K562 (cell line): ENCODE data around the gene COL9A3. TPM values are rescaled to one million over a fixed set of nuclear protein-coding genes. Genes with fewer than 3 reads are reported as not detected.

Experiments used
- BCOR ChIP-seq: fragments of 450-650 bp; IDR thresholded peaks from 2 replicates; pipeline ENCODE4 v1.6.1; 2016
- BRF2 ChIP-seq: IDR thresholded peaks from 3 replicates; pipeline ENCODE4 v1.6.1; 2011; ENCODE audit warnings: borderline replicate concordance, mild to moderate bottlenecking; ENCODE audit not compliant: insufficient read length, insufficient read depth
- E2F5 ChIP-seq: sonication (generic); formaldehyde crosslinking; IDR thresholded peaks from 2 replicates; pipeline ENCODE4 v1.8.0; 2022; ENCODE audit warnings: mild to moderate bottlenecking, missing genetic modification reagents
- ETV1 ChIP-seq: fragments of 450-650 bp; conservative IDR thresholded peaks from 2 replicates; pipeline ENCODE4 v1.6.1; 2016; ENCODE audit warnings: missing genetic modification characterization, control low read depth, low read depth, missing compliant biosample characterization
- KAT8 ChIP-seq: fragments of 450-650 bp; IDR thresholded peaks from 2 replicates; pipeline ENCODE4 v1.6.1; 2016; ENCODE audit warnings: low read depth, mild to moderate bottlenecking
- NR2C1 ChIP-seq, 2 experiments: fragments of 450-650 bp; IDR thresholded peaks; 2 replicates each; pipeline ENCODE4 v1.6.1; 2017; ENCODE audit warnings: mild to moderate bottlenecking in 2 of 2, antibody characterized with exemption in 1 of 2, inconsistent platforms in 1 of 2, missing compliant biosample characterization in 1 of 2, missing genetic modification characterization in 1 of 2
- PATZ1 ChIP-seq: fragments of 250-450 bp; sonication (Bioruptor Pico); IDR thresholded peaks from 2 replicates; pipeline ENCODE4 v1.5.0; 2020; ENCODE audit warnings: mild to moderate bottlenecking, borderline replicate concordance
- SMARCE1 ChIP-seq: fragments of 450-650 bp; IDR thresholded peaks from 2 replicates; pipeline ENCODE4 v1.7.1; 2016; ENCODE audit warnings: mild to moderate bottlenecking
- TEAD1 ChIP-seq, 2 experiments: fragments of 450-650 bp in 1 of 2; sonication (generic) in 1 of 2; formaldehyde crosslinking; IDR thresholded peaks; 2 replicates each; pipeline versions ENCODE4 v1.4.0 to v1.8.0; 2020 to 2022; ENCODE audit warnings: mild to moderate bottlenecking in 2 of 2, missing genetic modification reagents in 1 of 2
- USF1 ChIP-seq: sonication (generic); formaldehyde crosslinking; IDR thresholded peaks from 2 replicates; pipeline ENCODE4 v1.9.0; 2022; ENCODE audit warnings: mild to moderate bottlenecking, missing genetic modification reagents
- XRCC4 ChIP-seq: IDR thresholded peaks from one replicate; pipeline ENCODE4 v1.6.1; 2011; ENCODE audit not compliant: insufficient read depth, insufficient read length; ENCODE audit errors: extremely low read depth
- ZEB2 ChIP-seq: fragments of 450-650 bp; IDR thresholded peaks from 2 replicates; pipeline ENCODE4 v1.6.1; 2016
- ZFX ChIP-seq: sonication (generic); formaldehyde crosslinking; IDR thresholded peaks from 2 replicates; pipeline ENCODE4 v1.8.0; 2022; ENCODE audit warnings: mild to moderate bottlenecking, missing genetic modification reagents, moderate library complexity
- ZNF12 ChIP-seq: sonication (generic); formaldehyde crosslinking; IDR thresholded peaks from 2 replicates; pipeline ENCODE4 v1.4.0; 2020; ENCODE audit warnings: mild to moderate bottlenecking, missing genetic modification reagents
- ZNF274 ChIP-seq: IDR thresholded peaks from 2 replicates; pipeline ENCODE4 v1.6.1; 2011; ENCODE audit warnings: low read depth, mild to moderate bottlenecking, low read length, moderate library complexity, borderline replicate concordance
- ZNF586 ChIP-seq: fragments of 450-650 bp; formaldehyde crosslinking; conservative IDR thresholded peaks from 2 replicates; pipeline ENCODE4 v1.4.0; 2020; ENCODE audit warnings: mild to moderate bottlenecking, moderate library complexity
- ZNF609 ChIP-seq: sonication (generic); formaldehyde crosslinking; IDR thresholded peaks from 2 replicates; pipeline ENCODE4 v1.8.1; 2023; ENCODE audit warnings: missing genetic modification reagents, mild to moderate bottlenecking, borderline replicate concordance
- ZNF780A ChIP-seq: fragments of 250-450 bp; sonication (Bioruptor Pico); IDR thresholded peaks from 2 replicates; pipeline ENCODE4 v1.5.0; 2021; ENCODE audit warnings: mild to moderate bottlenecking
- polyA plus RNA-seq, 8 experiments: library from polyadenylated mRNA; depleted of rRNA in 4 of 8; stranded (reverse) in 5 of 8; unstranded in 3 of 8; fragments of >200 nt; fragmentation: Nextera tagmentation in 2 of 8; fragmentation: Illumina TruSeq in 1 of 8; extraction: Ambion mirVana in 2 of 8; extraction: Trizol in 1 of 8; gene quantifications; 2 replicates each; pipeline versions ENCODE4 v1.2.1 to v1.2.3, GENCODE V29; 2011 to 2014; ENCODE audit warnings: inconsistent platforms in 1 of 8, missing spikeins in 1 of 8
- total RNA-seq, 7 experiments: library from RNA; depleted of rRNA in 6 of 7; stranded (reverse); fragments of >200 nt in 6 of 7; fragmentation: Illumina TruSeq in 2 of 7; extraction: Trizol in 2 of 7; gene quantifications; 2 replicates each; pipeline versions ENCODE4 v1.2.1 to v1.2.3, GENCODE V29; 2011 to 2021; ENCODE audit warnings: low replicate concordance in 1 of 7

Gene COL9A3
- total and polyA plus RNA-seq, 9 of the 15 experiments (the other 6 are each of a cell fraction or from before 2014, with no cell fraction given): 0.14 to 3.6 (median 0.88) TPM; not detected in 1

GRCh38 chr20:62822788-62823651 is 6.2 kb downstream of the COL9A3 start (continued):
- TF ChIP-seq XRCC4: no peak
- no peak for TF ChIP-seq BRF2
- TF ChIP-seq ZNF586 (CRISPR knock-in tag): no peak
- TF ChIP-seq NR2C1 (IDR thresholded peaks at IDR 0.05): no peak
- no peak for TF ChIP-seq NR2C1 (tag; IDR thresholded peaks at IDR 0.05)
- no peak for TF ChIP-seq TEAD1 (CRISPR knock-in tag; IDR thresholded peaks at IDR 0.05)
- no peak for TF ChIP-seq KAT8
- TF ChIP-seq PATZ1 (CRISPR knock-in tag): no peak
- no peak for TF ChIP-seq ZEB2
- peak; percentile 37; the same call in 1 of the 2 replicates for TF ChIP-seq SMARCE1
- TF ChIP-seq E2F5 (CRISPR knock-in tag): no peak
- TF ChIP-seq ZNF609 (CRISPR knock-in tag): no peak
- no peak for TF ChIP-seq ZNF780A (CRISPR knock-in tag)
- TF ChIP-seq ETV1 (tag): no peak
- no peak for TF ChIP-seq USF1 (CRISPR knock-in tag)
- TF ChIP-seq ZNF274: no peak
- no peak for TF ChIP-seq ZFX (CRISPR knock-in tag)
- no peak for TF ChIP-seq ZNF12
- peak; percentile 86 for TF ChIP-seq BCOR
